Tibial artery (tissue), 4 donors: ENCODE measurements around the gene FUOM.
"Not testable (repeated sequence)": the region's sequence is repeated elsewhere in the genome, so short reads cannot be mapped to it uniquely, and the experiment has no call there.

Experiments used
- DNase-seq, 2 donors: peaks; one replicate each; pipeline ENCODE4 v3.0.0-alpha.2; 2019
- H3K27ac ChIP-seq, 2 donors: fragments of 200-600 bp; sonication (generic) in 1 of 2; 1 replicate in 1 of 2; 2 replicates in 1 of 2; pipeline ENCODE4 v1.5.1; 2018 to 2019; ENCODE audit warnings: mild to moderate bottlenecking in 1 of 2
- H3K27me3 ChIP-seq, 2 donors: fragments of 200-600 bp; sonication (generic) in 1 of 2; one replicate each; pipeline versions ENCODE4 v1.5.1 to v1.6.0; 2016 to 2019
- H3K36me3 ChIP-seq, 3 donors: fragments of 200-600 bp; sonication (generic) in 2 of 3; one replicate each; pipeline ENCODE4 v1.5.1; 2016 to 2019; ENCODE audit warnings: mild to moderate bottlenecking in 2 of 3
- H3K4me1 ChIP-seq, 4 donors: fragments of 200-600 bp; sonication (generic) in 2 of 4; 1 replicate in 3 of 4; 2 replicates in 1 of 4; pipeline ENCODE4 v1.5.1; 2016 to 2019
- H3K4me3 ChIP-seq, 2 donors: fragments of 200-600 bp; sonication (generic) in 1 of 2; 1 replicate in 1 of 2; 2 replicates in 1 of 2; pipeline ENCODE4 v1.5.1; 2018 to 2019; ENCODE audit warnings: mild to moderate bottlenecking in 2 of 2
- H3K9me3 ChIP-seq, 3 donors: fragments of 200-600 bp; sonication (generic) in 1 of 3; one replicate each; pipeline ENCODE4 v1.5.1; 2016 to 2019
- intact Hi-C: fragments of 100-400 bp; cut with DNase I; formaldehyde crosslinking; loops from one replicate; pipeline ENCODE4 v1.15.0; 2023; ENCODE audit warnings: low total_unique reads
- TF ChIP-seq, protein P1 (sequence below), 2 experiments: fragments of 200-600 bp in 1 of 2; fragments of 450-650 bp in 1 of 2; IDR thresholded peaks; one replicate each; pipeline ENCODE4 v1.5.1; 2017 to 2019; ENCODE audit warnings: antibody characterized with exemption in 2 of 2, mild to moderate bottlenecking in 1 of 2, moderate library complexity in 1 of 2

FUOM gene

DNA sequence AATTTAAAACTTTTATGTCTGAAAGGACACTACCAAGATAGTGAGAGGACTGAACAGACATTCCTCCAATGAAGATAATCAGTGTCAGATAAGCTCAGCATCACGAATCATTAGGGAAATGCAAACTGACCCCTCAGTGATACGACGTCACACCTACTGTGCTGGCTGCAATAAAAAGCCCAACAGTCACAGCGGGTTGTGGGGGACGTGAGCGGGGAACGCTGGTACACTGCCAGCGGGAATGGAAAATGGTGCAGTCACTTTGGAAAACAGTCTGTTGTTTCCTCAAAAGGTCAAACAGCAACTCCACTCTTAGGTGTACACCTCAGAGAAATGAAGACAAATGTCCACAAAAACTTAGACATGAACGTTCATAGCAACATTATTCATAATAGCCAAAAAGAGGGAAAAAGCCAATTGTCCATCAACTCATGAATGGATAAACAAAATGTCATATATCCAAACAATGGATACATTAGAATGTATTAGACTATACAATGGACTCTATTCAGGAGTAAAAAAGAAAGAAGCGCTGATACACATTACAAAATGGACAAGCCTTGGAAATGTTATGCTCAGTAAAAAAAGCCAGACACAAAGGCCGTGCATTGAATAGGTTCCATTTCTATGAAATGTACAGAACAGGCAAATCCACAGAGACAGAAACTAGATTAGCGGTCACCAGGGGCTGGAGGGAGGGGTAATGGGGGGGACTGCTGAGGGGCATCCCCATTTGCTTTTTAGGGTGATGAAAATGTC, 17.7 kb upstream of the FUOM start:
- Histone ChIP-seq H3K27ac (no peak overlapping the region), H3K4me1 (peaks cover 0 to 40% (median 30%) of the 10 kb centered on the region in 4 donors), H3K9me3 (no peaks in the 10 kb centered on the region), H3K4me3 (no peak overlapping the region), H3K27me3 (no peaks in the 10 kb centered on the region), H3K36me3 (peaks cover 0 to 9% (median 2%) of the 10 kb centered on the region in 3 donors)
- TF ChIP-seq, protein P1, sequence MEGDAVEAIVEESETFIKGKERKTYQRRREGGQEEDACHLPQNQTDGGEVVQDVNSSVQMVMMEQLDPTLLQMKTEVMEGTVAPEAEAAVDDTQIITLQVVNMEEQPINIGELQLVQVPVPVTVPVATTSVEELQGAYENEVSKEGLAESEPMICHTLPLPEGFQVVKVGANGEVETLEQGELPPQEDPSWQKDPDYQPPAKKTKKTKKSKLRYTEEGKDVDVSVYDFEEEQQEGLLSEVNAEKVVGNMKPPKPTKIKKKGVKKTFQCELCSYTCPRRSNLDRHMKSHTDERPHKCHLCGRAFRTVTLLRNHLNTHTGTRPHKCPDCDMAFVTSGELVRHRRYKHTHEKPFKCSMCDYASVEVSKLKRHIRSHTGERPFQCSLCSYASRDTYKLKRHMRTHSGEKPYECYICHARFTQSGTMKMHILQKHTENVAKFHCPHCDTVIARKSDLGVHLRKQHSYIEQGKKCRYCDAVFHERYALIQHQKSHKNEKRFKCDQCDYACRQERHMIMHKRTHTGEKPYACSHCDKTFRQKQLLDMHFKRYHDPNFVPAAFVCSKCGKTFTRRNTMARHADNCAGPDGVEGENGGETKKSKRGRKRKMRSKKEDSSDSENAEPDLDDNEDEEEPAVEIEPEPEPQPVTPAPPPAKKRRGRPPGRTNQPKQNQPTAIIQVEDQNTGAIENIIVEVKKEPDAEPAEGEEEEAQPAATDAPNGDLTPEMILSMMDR (IDR thresholded peaks at IDR 0.05): no peak
- DNase-seq: no peak
- intact Hi-C loops: loop anchor here (5.0 kb wide), 1 partner anchor 113 kb away; no protein-coding TSS in a partner anchor

DNA sequence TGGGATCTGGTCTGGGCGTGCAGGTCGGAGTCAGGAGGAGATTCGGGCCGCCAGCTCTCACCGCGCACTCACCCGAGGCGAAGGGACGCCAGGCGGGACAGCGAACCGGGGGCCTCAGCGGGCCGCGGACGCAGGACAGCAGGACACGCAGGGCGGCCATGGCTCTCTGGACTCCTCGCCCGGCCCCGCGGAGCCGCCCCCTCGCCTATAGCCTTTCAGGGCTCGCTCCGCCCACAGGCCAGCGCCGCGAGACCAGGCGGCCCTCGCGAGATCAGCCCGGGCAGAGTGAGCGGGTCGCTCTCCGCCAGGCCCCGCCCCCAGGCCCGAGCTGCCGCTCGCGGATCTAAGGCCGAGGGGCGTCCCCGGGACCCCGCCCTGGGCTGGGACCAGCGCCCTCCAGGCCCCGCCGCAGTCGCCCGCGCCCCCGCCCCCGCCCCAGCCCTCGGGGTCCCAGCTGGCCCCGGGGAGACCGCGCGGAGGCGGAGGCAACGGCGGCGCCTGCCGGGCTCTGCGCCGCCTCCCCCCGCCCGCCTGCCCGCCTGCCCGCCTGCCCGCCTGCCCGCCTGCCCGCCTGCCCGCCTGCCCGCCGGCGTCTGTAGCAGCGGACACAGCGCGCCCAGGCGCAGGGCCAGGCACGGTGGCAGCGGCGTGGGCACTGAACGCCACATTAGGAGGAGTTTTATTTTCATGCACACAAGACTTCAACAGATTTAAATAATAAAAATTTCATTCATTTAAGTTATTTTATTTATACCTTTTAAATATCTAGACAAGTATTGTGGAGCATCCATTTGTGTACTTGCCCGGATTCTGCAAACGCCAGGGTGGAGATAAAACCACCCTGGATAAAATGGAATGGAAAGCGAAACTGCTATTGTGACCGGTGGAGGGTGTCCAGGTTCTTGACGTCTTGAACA, 15.6 kb upstream of the FUOM start, which contains the start of gene ECHS1:
TSS of gene ECHS1 (minus strand) at position 181 of the 917 bp plus-strand sequence. CDS start at position 160, 21 bp downstream.
- Histone ChIP-seq H3K4me1 (peaks cover 0 to 31% (median 19%) of the 10 kb centered on the region in 4 donors), H3K27me3 (no peaks in the 10 kb centered on the region), H3K4me3 (peak within 1 kb of the TSS; percentile 90 to 94), H3K27ac (peak within 1 kb of the TSS; percentile 81 to 86), H3K9me3 (no peaks in the 10 kb centered on the region), H3K36me3 (peaks cover 18 to 30% (median 23%) of the 10 kb centered on the region in 3 donors)
- peak; percentile 95 to 98 for DNase-seq
- TF ChIP-seq, protein P1 (IDR thresholded peaks at IDR 0.05): no peak
- intact Hi-C loops: no loop called here

DNA sequence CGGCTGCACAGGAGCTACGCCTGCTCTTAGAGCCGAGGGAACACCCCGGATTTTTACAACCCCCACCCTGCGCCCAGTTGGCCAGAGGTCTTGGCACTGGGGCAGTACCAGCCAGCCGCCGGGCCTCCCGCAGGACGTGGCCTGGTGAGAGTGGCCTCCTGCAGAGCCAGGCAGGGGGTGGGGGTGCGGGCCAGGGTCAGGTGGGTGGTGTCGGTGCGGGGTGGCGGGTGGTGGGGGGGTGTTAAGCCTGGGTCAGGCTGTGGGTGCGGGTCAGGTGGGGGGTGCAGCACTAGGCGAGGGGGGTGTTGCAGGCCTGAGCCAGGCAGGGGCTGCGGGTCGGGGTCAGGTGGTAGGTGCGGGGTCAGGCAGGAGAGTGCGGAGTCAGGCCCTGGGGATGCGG, 14.7 kb upstream of the FUOM start:
- H3K27me3 ChIP-seq: no peaks in the 10 kb centered on the region
- intact Hi-C loops: no loop called here
- H3K9me3 ChIP-seq: no peaks in the 10 kb centered on the region
- TF ChIP-seq, protein P1 (IDR thresholded peaks at IDR 0.05): no peak
- H3K4me3 ChIP-seq: peak overlapping the region; percentile 90 to 94
- no peak for DNase-seq
- peak overlapping the region; percentile 81 to 86 for H3K27ac ChIP-seq
- peaks cover 22 to 39% (median 28%) of the 10 kb centered on the region in 3 donors for H3K36me3 ChIP-seq
- H3K4me1 ChIP-seq: peaks cover 0 to 22% (median 13%) of the 10 kb centered on the region in 4 donors

DNA sequence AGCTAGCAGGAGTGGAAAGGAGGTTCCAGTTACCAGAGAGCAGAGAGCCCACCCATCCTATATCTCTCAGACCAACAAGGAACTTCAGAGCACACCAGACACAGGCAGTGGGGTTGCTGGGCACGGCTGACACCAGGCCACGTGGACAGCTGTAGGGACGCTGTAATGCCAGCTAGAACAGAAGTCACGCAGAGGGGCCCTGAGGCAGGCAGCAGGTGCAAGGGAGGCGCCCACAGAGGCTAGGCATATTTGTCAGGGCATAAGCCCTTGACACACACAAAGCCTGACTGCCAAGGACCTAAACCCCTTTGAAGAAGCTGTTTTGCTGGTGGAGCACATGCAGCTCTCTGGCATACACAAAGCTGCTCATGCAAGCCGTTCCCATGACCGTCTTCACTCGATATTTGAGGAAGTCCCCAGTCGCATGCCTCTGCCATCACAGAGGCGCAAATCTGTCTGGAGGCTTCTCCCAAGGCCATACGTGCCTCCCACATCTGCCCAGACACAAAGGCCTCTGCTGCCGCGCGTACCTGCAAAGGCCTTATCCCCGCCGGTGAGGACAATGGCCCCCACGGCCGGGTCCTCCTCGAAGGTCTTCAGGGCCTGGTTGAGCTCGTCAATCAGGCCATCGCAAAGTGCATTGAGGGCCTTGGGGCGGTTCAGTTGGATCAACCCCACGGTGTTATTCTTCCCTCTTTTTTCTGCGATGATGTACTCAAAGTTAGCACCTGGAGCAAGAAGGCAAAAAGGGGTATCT, 12.4 kb upstream of the FUOM start:
- Histone ChIP-seq H3K27ac (no peak overlapping the region), H3K27me3 (no peaks in the 10 kb centered on the region), H3K9me3 (no peaks in the 10 kb centered on the region), H3K4me1 (peaks cover 0 to 18% (median 12%) of the 10 kb centered on the region in 4 donors), H3K4me3 (no peak overlapping the region), H3K36me3 (peaks cover 36 to 61% (median 47%) of the 10 kb centered on the region in 3 donors)
- intact Hi-C loops: no loop called here
- DNase-seq: no peak
- TF ChIP-seq, protein P1 (IDR thresholded peaks at IDR 0.05): no peak

DNA sequence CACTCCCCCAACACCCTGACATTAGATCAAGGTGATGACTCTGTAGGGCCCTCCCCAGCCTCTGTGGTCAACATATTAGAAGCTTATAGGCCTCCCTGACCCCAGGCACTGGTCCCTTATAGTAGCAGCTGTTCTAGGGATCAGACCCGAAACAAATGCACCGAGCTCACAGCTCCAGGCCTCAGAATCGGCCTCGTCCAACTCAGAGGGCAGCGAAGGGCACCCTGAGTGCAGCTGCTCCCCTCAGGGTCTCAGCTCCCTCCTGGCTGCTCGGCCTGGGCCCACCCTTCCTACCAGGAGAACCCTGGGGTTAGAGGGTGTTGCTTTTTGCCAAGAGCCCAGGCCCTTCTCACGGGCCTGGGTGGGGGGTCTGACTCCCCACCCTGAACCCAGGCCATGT, 10.3 kb upstream of the FUOM start:
- Histone ChIP-seq H3K27me3 (no peaks in the 10 kb centered on the region), H3K9me3 (no peaks in the 10 kb centered on the region), H3K36me3 (peaks cover 48 to 82% (median 65%) of the 10 kb centered on the region in 3 donors), H3K4me3 (no peak overlapping the region), H3K4me1 (peaks cover 0 to 12% (median 9%) of the 10 kb centered on the region in 4 donors), H3K27ac (no peak overlapping the region)
- DNase-seq: no peak
- intact Hi-C loops: no loop called here
- TF ChIP-seq, protein P1 (IDR thresholded peaks at IDR 0.05): no peak

DNA sequence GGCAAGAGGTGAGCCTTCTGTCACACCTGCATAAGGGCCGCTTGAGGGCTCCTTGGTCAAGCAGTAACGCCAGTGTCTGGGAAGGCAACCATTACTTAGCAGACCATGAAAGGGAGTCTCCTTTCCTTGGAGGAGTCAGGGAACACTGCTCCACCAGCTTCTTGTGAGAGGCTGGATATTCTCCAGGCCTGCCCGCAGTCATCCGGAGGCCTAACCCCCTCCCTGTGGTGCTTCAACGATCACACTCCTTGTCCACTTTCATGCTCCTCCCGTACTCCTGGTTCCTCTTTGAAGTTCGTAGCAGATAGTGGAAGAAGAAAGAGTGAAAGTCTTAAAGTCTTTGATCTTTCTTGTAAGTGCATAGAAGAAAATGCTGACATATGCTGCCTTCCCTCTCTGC, 9.6 kb upstream of the FUOM start:
- H3K4me3 ChIP-seq, H3K27ac ChIP-seq, H3K4me1 ChIP-seq, H3K27me3 ChIP-seq, intact Hi-C loops, H3K9me3 ChIP-seq, DNase-seq: not testable (repeated sequence)
- peaks cover 48 to 89% (median 72%) of the 10 kb centered on the region in 3 donors for H3K36me3 ChIP-seq
